ENCODE results near the gene PRPF6. TPM values are rescaled to one million over a fixed set of nuclear protein-coding genes. Genes with fewer than 3 reads are reported as not detected.
"Not testable (repeated sequence)": the region's sequence is repeated elsewhere in the genome, so short reads cannot be mapped to it uniquely, and the experiment has no call there.

Gene PRPF6
- total and polyA plus RNA-seq, 5 donors = 29.6 to 44.7 (median 43.1) TPM

- peaks cover 5% of the 10 kb centered on the region for H3K4me1 ChIP-seq (ENCODE audit: control insufficient read depth, insufficient read depth, low read length)
- H3K27ac ChIP-seq (ENCODE audit: low read length) = no peak overlapping the region
- H3K9me3 ChIP-seq (ENCODE audit: control insufficient read depth, low read length) = no peaks in the 10 kb centered on the region
- DNase-seq (no peak), ATAC-seq (no peak)
- no peak overlapping the region for H3K4me3 ChIP-seq (ENCODE audit: low read length)
- WGBS = 88% methylated on average over 5 of the region's 5 CpGs
- H3K27me3 ChIP-seq (ENCODE audit: control insufficient read depth, insufficient read depth) = no peaks in the 10 kb centered on the region
- intact Hi-C loops (cut with DNase I) = loop anchor here (5.0 to 10.0 kb wide), 7 partner anchors 66 to 436 kb away; partner anchors contain the start of genes PTK6 (in 2 of the 4), DNAJC5 (in 1 of the 4), RTEL1 (in 1 of the 4) and STMN3 (in 1 of the 4)
These were observed 10.1 kb upstream of the PRPF6 start for GRCh38 chr20:63970714-63971431.

GRCh38 chr20:63971960-63972311 lies 9.0 kb upstream of the PRPF6 start:
- H3K4me1 ChIP-seq (ENCODE audit: control insufficient read depth, insufficient read depth, low read length); H3K4me3 ChIP-seq (ENCODE audit: low read length); DNase-seq; ATAC-seq; H3K27me3 ChIP-seq (ENCODE audit: control insufficient read depth, insufficient read depth); H3K9me3 ChIP-seq (ENCODE audit: control insufficient read depth, low read length); H3K27ac ChIP-seq (ENCODE audit: low read length): not testable (repeated sequence)
- 76% methylated on average over 10 of the region's 10 CpGs for WGBS
- intact Hi-C loops (cut with DNase I) = loop anchor here (5.0 to 10.0 kb wide), 7 partner anchors 67 to 437 kb away; partner anchors contain the start of genes PTK6 (in 2 of the 4), DNAJC5 (in 1 of the 4), RTEL1 (in 1 of the 4) and STMN3 (in 1 of the 4)

DNA sequence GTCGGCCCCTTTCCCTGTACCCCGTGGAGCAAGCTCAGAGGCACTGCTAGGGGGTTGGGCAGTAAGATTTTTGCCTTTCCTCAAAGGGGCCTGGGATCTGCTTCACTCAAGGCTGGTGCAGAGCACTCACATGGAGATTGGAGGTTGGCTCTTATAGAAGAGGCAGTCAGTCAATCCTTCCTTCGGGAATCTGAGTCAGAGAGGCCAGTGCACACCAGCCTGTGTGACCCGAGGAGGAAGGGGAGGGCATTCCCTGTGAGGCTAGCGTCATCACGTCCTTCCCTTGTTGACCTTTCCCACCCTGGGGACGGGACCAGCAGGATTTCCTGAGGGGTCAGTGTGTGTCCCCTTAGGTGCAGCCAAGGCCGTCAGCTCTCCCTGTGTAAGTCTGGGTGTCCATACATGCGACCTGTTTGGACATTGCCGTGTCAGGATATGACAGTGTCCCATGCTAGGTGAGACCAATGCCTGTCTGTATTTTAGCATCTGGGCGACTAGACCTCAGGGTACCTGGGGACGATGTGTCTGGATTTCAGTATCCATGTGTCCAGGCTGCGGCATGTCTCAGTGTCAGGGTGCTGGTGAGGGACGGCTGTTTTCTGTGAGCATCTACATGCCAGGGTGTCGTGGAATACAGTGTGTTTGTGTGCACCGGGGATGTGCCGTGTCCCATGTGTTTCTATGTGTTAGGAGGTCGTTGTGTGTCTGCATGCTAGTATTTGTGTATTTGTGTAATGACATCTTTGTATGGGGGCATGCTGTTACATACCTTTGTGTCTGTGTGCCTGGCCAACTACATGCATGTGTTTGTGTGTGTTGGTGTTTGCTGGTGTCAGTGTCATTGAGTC lies 8.4 kb upstream of the PRPF6 start:
- peak; percentile 60 to 63 (median 60) for DNase-seq
- ATAC-seq = peak; percentile 8 to 55
- H3K9me3 ChIP-seq (ENCODE audit: control insufficient read depth, low read length) = no peaks in the 10 kb centered on the region
- peaks cover 5% of the 10 kb centered on the region for H3K4me1 ChIP-seq (ENCODE audit: control insufficient read depth, insufficient read depth, low read length)
- 66% methylated on average over 18 of the region's 18 CpGs for WGBS
- no peaks in the 10 kb centered on the region for H3K27me3 ChIP-seq (ENCODE audit: control insufficient read depth, insufficient read depth)
- no peak overlapping the region for H3K27ac ChIP-seq (ENCODE audit: low read length)
- H3K4me3 ChIP-seq (ENCODE audit: low read length) = no peak overlapping the region
- intact Hi-C loops (cut with DNase I) = loop anchor here (5.0 to 10.0 kb wide), 7 partner anchors 68 to 438 kb away; partner anchors contain the start of genes PTK6 (in 2 of the 4), DNAJC5 (in 1 of the 4), RTEL1 (in 1 of the 4) and STMN3 (in 1 of the 4)

DNA sequence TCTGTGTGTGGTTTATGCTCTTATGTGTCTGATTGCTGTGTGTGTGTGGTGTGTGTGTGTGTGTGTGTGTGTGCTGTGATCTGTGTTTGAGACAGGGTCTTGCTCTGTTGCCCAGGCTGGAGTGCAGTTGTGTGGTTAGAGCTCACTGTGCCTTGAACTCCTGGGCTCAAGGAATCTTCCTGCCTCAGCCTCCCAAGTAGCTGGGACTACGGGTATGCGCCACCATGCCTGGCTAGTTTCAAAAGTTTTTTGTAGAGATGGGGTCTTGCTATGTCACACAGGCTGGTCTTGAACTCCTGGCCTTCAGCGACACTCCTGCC lies 7.8 kb upstream of the PRPF6 start:
- H3K4me1 ChIP-seq (ENCODE audit: control insufficient read depth, insufficient read depth, low read length) = peaks cover 5% of the 10 kb centered on the region
- intact Hi-C loops (cut with DNase I) = loop anchor here (5.0 to 10.0 kb wide), 7 partner anchors 68 to 438 kb away; partner anchors contain the start of genes PTK6 (in 2 of the 4), DNAJC5 (in 1 of the 4), RTEL1 (in 1 of the 4) and STMN3 (in 1 of the 4)
- DNase-seq = peak in 2 of 3 donors; percentile 16 to 20
- no peak overlapping the region for H3K4me3 ChIP-seq (ENCODE audit: low read length)
- WGBS = 88% methylated on average over 3 of the region's 3 CpGs
- ATAC-seq = no peak
- no peaks in the 10 kb centered on the region for H3K9me3 ChIP-seq (ENCODE audit: control insufficient read depth, low read length)
- H3K27ac ChIP-seq (ENCODE audit: low read length) = no peak overlapping the region
- no peaks in the 10 kb centered on the region for H3K27me3 ChIP-seq (ENCODE audit: control insufficient read depth, insufficient read depth)

DNA sequence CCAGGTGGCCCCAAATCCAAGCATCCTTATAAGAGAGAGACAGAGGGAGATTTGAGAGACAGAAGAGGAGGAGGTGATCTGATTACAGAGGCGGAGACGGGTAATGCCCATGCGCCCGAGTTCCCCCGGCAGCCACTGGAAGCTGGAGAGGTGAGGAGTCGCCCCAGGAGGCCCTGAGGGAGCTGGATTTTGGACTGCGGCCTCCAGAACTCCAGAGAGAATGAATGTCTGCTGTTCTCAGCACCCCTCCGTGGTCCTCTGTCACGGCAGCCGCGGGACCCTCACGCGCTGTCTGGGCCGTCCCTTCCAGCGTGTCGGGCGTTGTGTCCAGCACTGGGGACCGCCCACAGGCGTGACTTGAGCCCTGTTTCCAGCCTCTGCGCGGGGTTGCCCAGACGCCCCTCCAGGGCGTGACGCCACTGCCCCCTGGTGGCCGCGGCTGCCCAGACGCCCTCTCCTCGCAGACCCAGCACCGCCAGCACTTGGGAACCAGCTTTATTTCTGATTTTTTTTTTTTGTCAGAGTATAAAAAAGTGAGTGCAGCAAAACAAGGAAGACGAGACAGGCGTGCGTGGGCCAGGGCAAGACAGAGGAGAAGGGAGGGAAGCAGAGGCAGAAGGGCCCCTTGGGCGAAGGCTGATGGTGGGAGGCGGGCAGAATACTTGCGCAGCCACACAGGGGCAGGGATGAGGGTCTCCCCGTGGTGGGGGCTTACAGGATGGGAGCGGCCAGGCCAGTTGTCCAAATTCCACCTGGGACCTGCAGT lies 7.1 kb upstream of the PRPF6 start:
- peak; percentile 92 to 96 (median 96) for DNase-seq
- Histone ChIP-seq H3K4me3 (ENCODE audit: low read length) (peak overlapping the region; percentile 47), H3K27ac (ENCODE audit: low read length) (peak overlapping the region; percentile 30), H3K27me3 (ENCODE audit: control insufficient read depth, insufficient read depth) (no peaks in the 10 kb centered on the region), H3K9me3 (ENCODE audit: control insufficient read depth, low read length) (no peaks in the 10 kb centered on the region), H3K4me1 (ENCODE audit: control insufficient read depth, insufficient read depth, low read length) (peaks cover 5% of the 10 kb centered on the region)
- intact Hi-C loops (cut with DNase I) = loop anchor here (2.0 to 10.0 kb wide), 8 partner anchors 69 to 439 kb away; partner anchors contain the start of genes PTK6 (in 2 of the 4), DNAJC5 (in 1 of the 4), RTEL1 (in 1 of the 4) and STMN3 (in 1 of the 4)
- 10% methylated on average over 37 of the region's 37 CpGs for WGBS
- ATAC-seq = peak; percentile 82 to 86

DNA sequence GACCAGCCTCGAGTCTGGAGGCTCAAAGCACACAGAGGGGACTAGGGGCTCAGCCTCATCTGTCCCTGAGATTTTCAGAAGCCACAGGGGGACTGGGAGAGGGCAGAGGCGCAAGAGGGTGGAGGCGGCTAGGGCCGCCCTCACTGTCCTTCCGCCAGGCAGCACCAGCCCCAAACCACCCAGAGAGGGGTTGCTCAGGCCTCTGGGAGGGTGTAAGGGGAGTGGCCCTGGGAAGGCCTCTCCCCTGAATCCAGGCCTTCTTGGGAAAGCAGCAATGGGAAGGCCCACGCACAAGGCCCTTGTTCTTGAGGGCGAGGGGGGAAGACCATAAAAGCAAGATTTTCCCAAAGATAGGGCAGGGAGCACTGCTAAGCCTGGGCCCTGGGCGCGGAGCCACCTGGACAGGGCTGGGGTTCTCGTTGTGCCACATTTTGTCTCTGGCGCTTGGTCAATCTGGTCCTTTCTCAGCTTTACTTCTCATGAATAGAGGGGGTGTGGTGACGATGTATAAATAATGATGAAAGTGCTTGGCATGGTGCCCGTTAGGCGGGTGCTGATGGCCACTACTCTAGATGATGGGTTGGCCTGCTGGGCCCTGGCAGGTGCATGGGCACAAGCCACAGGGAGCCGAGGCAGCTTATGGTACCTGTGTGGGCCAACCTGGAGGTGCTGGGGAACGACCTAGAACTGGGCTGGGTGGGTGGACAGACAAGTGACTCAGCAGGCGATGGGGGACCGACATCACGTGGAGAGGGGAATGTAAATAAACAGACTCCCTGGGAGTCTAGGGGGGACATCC lies 6.3 kb upstream of the PRPF6 start:
- Histone ChIP-seq H3K27ac (ENCODE audit: low read length) (no peak overlapping the region), H3K9me3 (ENCODE audit: control insufficient read depth, low read length) (no peaks in the 10 kb centered on the region), H3K4me1 (ENCODE audit: control insufficient read depth, insufficient read depth, low read length) (peaks cover 5% of the 10 kb centered on the region), H3K27me3 (ENCODE audit: control insufficient read depth, insufficient read depth) (no peaks in the 10 kb centered on the region), H3K4me3 (ENCODE audit: low read length) (no peak overlapping the region)
- 73% methylated on average over 19 of the region's 19 CpGs for WGBS
- DNase-seq (peak in 2 of 3 donors; percentile 58 to 60), ATAC-seq (no peak)
- intact Hi-C loops (cut with DNase I) = loop anchor here (2.0 to 10.0 kb wide), 8 partner anchors 70 to 440 kb away; partner anchors contain the start of genes PTK6 (in 2 of the 4), DNAJC5 (in 1 of the 4), RTEL1 (in 1 of the 4) and STMN3 (in 1 of the 4)

DNA sequence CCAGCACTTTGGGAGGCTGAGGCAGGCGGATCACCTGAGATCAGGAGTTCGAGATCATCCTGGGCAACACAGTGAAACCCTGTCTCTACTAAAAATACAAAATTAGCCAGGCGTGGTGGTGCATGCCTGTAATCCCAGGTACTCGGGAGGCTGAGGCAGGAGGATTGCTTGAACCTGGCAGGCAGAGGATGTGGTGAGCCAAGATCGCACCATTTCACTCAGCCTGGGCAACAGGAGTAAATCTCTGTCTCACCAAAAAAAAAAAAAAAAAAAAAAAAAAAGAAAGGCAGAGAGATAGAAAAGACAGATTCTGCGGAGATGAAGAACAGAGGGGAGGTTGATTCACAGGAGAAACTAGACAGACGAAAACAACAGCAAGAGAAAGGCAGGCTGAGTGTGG lies 4.4 kb upstream of the PRPF6 start:
- H3K9me3 ChIP-seq (ENCODE audit: control insufficient read depth, low read length); H3K27me3 ChIP-seq (ENCODE audit: control insufficient read depth, insufficient read depth); H3K4me1 ChIP-seq (ENCODE audit: control insufficient read depth, insufficient read depth, low read length); DNase-seq; H3K27ac ChIP-seq (ENCODE audit: low read length); H3K4me3 ChIP-seq (ENCODE audit: low read length); ATAC-seq: not testable (repeated sequence)
- intact Hi-C loops (cut with DNase I) = loop anchor here in 3 of 4 donors (10.0 kb wide), 5 partner anchors 72 to 442 kb away; partner anchors contain the start of genes DNAJC5 (in 1 of the 3), PTK6 (in 1 of the 3), RTEL1 (in 1 of the 3) and STMN3 (in 1 of the 3)
- WGBS = 92% methylated on average over 7 of the region's 7 CpGs

GRCh38 chr20:63976980-63977738 lies 3.8 kb upstream of the PRPF6 start:
- H3K4me1 ChIP-seq (ENCODE audit: control insufficient read depth, insufficient read depth, low read length) = peaks cover 9% of the 10 kb centered on the region
- intact Hi-C loops (cut with DNase I) = loop anchor here in 3 of 4 donors (10.0 kb wide), 5 partner anchors 72 to 442 kb away; partner anchors contain the start of genes DNAJC5 (in 1 of the 3), PTK6 (in 1 of the 3), RTEL1 (in 1 of the 3) and STMN3 (in 1 of the 3)

GRCh38 chr20:63977739-63978276 lies 3.1 kb upstream of the PRPF6 start:
- 63% methylated on average over 16 of the region's 16 CpGs for WGBS
- DNase-seq (no peak), ATAC-seq (no peak)
- Histone ChIP-seq H3K27ac (ENCODE audit: low read length) (no peak overlapping the region), H3K4me1 (ENCODE audit: control insufficient read depth, insufficient read depth, low read length) (peaks cover 9% of the 10 kb centered on the region), H3K27me3 (ENCODE audit: control insufficient read depth, insufficient read depth) (no peaks in the 10 kb centered on the region), H3K4me3 (ENCODE audit: low read length) (no peak overlapping the region), H3K9me3 (ENCODE audit: control insufficient read depth, low read length) (no peaks in the 10 kb centered on the region)
- intact Hi-C loops (cut with DNase I) = loop anchor here in 3 of 4 donors (10.0 kb wide), 5 partner anchors 73 to 443 kb away; partner anchors contain the start of genes DNAJC5 (in 1 of the 3), PTK6 (in 1 of the 3), RTEL1 (in 1 of the 3) and STMN3 (in 1 of the 3)

More at GRCh38 chr20:63976980-63977738, 3.8 kb upstream of the PRPF6 start:
- 88% methylated on average over 18 of the region's 18 CpGs for WGBS
- DNase-seq (peak in 2 of 3 donors; percentile 60), ATAC-seq (no peak)
- no peak overlapping the region for H3K4me3 ChIP-seq (ENCODE audit: low read length)
- no peak overlapping the region for H3K27ac ChIP-seq (ENCODE audit: low read length)
- no peaks in the 10 kb centered on the region for H3K9me3 ChIP-seq (ENCODE audit: control insufficient read depth, low read length)
- no peaks in the 10 kb centered on the region for H3K27me3 ChIP-seq (ENCODE audit: control insufficient read depth, insufficient read depth)

Data from right cardiac atrium (tissue), 5 donors.